Measurements from ENCODE around the gene PIAS1.
"Not testable (repeated sequence)": the region's sequence is repeated elsewhere in the genome, so short reads cannot be mapped to it uniquely, and the experiment has no call there.

Gene PIAS1

DNA sequence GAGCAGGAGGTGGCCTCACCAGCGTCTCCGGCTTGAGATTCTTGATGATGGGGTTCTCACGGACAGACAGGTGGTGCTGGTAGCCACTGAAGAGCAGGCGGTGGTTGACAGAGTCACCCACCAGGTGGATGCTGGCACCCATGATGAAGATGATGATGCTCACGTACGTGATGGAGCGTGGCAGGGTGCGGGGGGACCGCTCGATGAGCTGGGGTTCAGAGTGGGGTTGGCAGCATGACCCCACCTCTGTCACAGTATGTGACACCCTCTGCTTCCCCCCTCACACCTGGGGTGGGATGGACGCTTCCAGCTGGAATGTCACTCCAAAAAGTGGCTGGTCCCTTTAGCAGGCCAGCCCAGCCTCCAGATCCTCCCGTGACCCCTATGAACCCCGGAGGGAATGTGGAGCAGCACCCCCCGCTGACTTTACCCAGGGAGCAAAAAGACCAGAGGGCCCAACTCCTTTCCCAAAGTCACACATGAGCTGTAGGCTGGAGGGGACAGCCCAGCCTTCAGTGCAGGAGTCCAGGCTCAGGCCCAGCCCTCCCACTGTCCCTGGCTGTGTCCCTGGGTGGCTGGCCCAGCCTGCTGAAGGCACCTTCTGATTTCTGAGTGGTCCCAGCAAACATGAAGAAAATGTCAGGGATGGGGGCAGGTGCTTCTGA is 157.7 kb downstream of the PIAS1 start:
- peaks cover 29% of the 10 kb centered on the region for H4K20me1 ChIP-seq (ENCODE audit: insufficient read depth, low read length)
- no peak overlapping the region for H2AFZ ChIP-seq (ENCODE audit: low read length)

DNA sequence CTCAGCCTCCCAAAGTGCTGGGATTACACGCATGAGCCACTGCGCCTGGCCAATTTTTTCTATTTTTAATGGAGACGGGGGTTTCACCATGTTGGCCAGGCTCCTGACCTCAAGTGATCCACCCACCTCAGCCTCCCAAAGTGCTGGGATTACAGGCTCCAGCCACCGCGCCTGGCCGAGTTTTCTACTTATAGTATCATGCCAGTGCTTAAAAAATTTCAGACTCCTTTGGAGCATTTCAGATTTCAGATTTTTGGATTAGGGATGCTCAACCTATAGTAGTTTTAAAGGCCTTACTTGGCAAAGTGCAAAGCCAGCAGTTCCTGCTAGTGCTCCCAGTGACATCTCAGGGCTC is 159.4 kb downstream of the PIAS1 start:
- H3K9ac ChIP-seq (ENCODE audit: low read length); H3K27ac ChIP-seq (ENCODE audit: low read length); H3K4me3 ChIP-seq (ENCODE audit: low read length); H3K9me3 ChIP-seq (replicated peaks; ENCODE audit: insufficient read depth, low read length); H3K9me2 ChIP-seq (replicated peaks; ENCODE audit: insufficient read depth, low read length); H2AFZ ChIP-seq (ENCODE audit: low read length); H3K27me3 ChIP-seq (replicated peaks; ENCODE audit: insufficient read depth, low read length); DNase-seq; H3F3A ChIP-seq (ENCODE audit: insufficient read depth, low read length); H3K4me2 ChIP-seq (ENCODE audit: low read depth, low read length): not testable (repeated sequence)
- Histone ChIP-seq H3K79me2 (ENCODE audit: low read length) (peaks cover 100% of the 10 kb centered on the region), H3K36me3 (replicated peaks; ENCODE audit: insufficient read depth, low read length) (peaks cover 24% of the 10 kb centered on the region), H3K4me1 (ENCODE audit: low read length) (peaks cover 28% of the 10 kb centered on the region), H4K20me1 (ENCODE audit: insufficient read depth, low read length) (peaks cover 43% of the 10 kb centered on the region)

More for the DNA sequence above, 157.7 kb downstream of the PIAS1 start:
- Histone ChIP-seq H3K36me3 (replicated peaks; ENCODE audit: insufficient read depth, low read length) (peaks cover 27% of the 10 kb centered on the region), H3K4me1 (ENCODE audit: low read length) (peaks cover 35% of the 10 kb centered on the region), H3F3A (ENCODE audit: insufficient read depth, low read length) (no peaks in the 10 kb centered on the region; the same call in 1 of the 2 replicates), H3K79me2 (ENCODE audit: low read length) (peaks cover 99% of the 10 kb centered on the region), H3K4me2 (ENCODE audit: low read depth, low read length) (no peak overlapping the region), H3K27ac (ENCODE audit: low read length) (no peak overlapping the region), H3K9ac (ENCODE audit: low read length) (no peak overlapping the region), H3K4me3 (ENCODE audit: low read length) (no peak overlapping the region), H3K27me3 (replicated peaks; ENCODE audit: insufficient read depth, low read length) (no peaks in the 10 kb centered on the region), H3K9me2 (replicated peaks; ENCODE audit: insufficient read depth, low read length) (no peaks in the 10 kb centered on the region), H3K9me3 (replicated peaks; ENCODE audit: insufficient read depth, low read length) (no peaks in the 10 kb centered on the region)
- no peak for TF ChIP-seq EZH2 (optimal IDR thresholded peaks at IDR 0.05; ENCODE audit: low read depth, low read length)
- no peak for DNase-seq

DNA sequence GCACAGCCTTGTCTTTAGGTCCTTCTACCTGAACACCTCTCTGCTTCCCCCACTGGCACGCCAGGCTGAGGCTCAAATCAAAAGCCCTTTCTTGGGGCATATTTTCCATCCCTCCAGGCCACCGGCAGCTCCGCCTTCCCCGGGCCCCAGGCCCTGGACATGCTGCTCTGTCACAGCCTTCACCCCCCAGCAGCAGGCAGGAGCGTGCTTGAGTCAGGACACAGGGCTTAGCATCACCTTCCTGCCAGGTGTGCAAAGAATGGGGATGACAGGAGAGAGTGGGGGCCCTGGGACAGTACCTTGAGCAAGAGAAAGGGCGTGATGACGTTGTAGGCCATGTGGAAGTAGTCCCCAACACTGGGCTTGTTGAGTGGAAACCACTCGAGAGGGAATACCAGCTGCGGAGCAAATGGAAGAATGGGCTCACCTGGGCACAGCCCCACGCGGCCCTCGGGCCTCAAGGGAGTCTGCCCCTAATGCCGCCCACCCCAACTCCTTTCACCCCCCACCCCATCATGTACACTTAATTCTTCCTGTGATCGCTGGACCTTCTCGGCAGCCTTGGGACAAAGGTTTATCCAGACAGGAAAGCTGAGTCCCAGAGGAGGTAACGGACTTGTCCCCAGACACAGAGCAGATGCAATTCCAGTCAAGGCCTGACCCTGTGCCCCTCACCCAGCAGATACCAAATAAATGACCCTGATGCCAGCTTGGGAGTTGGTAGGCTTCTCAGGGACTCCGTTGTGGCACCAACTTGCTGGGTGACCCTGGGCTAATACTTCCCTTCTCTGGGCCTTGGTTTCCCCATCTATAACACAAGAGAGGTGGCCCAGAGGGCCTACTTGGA is 160.1 kb downstream of the PIAS1 start:
- peaks cover 100% of the 10 kb centered on the region for H3K79me2 ChIP-seq (ENCODE audit: low read length)
- H3K4me1 ChIP-seq (ENCODE audit: low read length): peaks cover 21% of the 10 kb centered on the region
- H2AFZ ChIP-seq (ENCODE audit: low read length): no peak overlapping the region
- H3K36me3 ChIP-seq (replicated peaks; ENCODE audit: insufficient read depth, low read length): peaks cover 23% of the 10 kb centered on the region
- DNase-seq: no peak
- H3K27ac ChIP-seq (ENCODE audit: low read length): no peak overlapping the region
- no peak overlapping the region for H3K4me3 ChIP-seq (ENCODE audit: low read length)
- H3K4me2 ChIP-seq (ENCODE audit: low read depth, low read length): no peak overlapping the region
- no peaks in the 10 kb centered on the region; the same call in 1 of the 2 replicates for H3F3A ChIP-seq (ENCODE audit: insufficient read depth, low read length)
- H3K27me3 ChIP-seq (replicated peaks; ENCODE audit: insufficient read depth, low read length): no peaks in the 10 kb centered on the region
- TF ChIP-seq EZH2phosphoT487 (IDR thresholded peaks at IDR 0.05; ENCODE audit: low read length) (no peak), EZH2 (optimal IDR thresholded peaks at IDR 0.05; ENCODE audit: low read depth, low read length) (no peak)
- TF ChIP-seq, protein P1, sequence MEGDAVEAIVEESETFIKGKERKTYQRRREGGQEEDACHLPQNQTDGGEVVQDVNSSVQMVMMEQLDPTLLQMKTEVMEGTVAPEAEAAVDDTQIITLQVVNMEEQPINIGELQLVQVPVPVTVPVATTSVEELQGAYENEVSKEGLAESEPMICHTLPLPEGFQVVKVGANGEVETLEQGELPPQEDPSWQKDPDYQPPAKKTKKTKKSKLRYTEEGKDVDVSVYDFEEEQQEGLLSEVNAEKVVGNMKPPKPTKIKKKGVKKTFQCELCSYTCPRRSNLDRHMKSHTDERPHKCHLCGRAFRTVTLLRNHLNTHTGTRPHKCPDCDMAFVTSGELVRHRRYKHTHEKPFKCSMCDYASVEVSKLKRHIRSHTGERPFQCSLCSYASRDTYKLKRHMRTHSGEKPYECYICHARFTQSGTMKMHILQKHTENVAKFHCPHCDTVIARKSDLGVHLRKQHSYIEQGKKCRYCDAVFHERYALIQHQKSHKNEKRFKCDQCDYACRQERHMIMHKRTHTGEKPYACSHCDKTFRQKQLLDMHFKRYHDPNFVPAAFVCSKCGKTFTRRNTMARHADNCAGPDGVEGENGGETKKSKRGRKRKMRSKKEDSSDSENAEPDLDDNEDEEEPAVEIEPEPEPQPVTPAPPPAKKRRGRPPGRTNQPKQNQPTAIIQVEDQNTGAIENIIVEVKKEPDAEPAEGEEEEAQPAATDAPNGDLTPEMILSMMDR (IDR thresholded peaks at IDR 0.05; ENCODE audit: low read length): no peak
- H3K9me3 ChIP-seq (replicated peaks; ENCODE audit: insufficient read depth, low read length): no peaks in the 10 kb centered on the region
- H4K20me1 ChIP-seq (ENCODE audit: insufficient read depth, low read length): peaks cover 49% of the 10 kb centered on the region
- no peak overlapping the region for H3K9ac ChIP-seq (ENCODE audit: low read length)
- H3K9me2 ChIP-seq (replicated peaks; ENCODE audit: insufficient read depth, low read length): no peaks in the 10 kb centered on the region

DNA sequence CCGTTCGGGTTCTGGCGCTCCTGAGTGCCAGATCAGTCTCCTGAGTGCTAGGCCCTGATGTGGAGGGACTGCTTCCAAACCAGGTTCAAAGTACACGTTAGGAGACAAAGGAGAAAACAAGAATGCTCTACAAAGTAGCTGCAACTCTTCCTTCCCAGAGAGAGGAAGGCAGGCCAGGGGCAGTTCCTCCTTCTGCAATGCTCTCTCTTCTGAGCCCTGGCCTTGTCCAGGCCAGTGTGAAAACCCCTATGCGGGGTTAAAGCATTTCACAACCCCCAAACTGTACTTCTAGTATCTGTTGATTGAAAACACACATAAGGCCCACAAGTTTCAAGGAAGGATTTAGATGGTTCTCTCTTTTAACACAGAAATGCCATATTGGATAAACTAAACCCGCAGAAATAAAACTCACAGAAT is 160.7 kb downstream of the PIAS1 start:
- Histone ChIP-seq H3K36me3 (replicated peaks; ENCODE audit: insufficient read depth, low read length) (peaks cover 23% of the 10 kb centered on the region), H3K9me2 (replicated peaks; ENCODE audit: insufficient read depth, low read length) (no peaks in the 10 kb centered on the region), H3K79me2 (ENCODE audit: low read length) (peaks cover 100% of the 10 kb centered on the region), H3F3A (ENCODE audit: insufficient read depth, low read length) (no peaks in the 10 kb centered on the region; the same call in 1 of the 2 replicates), H3K9ac (ENCODE audit: low read length) (no peak overlapping the region), H3K27ac (ENCODE audit: low read length) (no peak overlapping the region), H4K20me1 (ENCODE audit: insufficient read depth, low read length) (peaks cover 55% of the 10 kb centered on the region), H3K4me1 (ENCODE audit: low read length) (peaks cover 16% of the 10 kb centered on the region), H3K27me3 (replicated peaks; ENCODE audit: insufficient read depth, low read length) (no peaks in the 10 kb centered on the region), H3K9me3 (replicated peaks; ENCODE audit: insufficient read depth, low read length) (no peaks in the 10 kb centered on the region), H3K4me3 (ENCODE audit: low read length) (no peak overlapping the region), H3K4me2 (ENCODE audit: low read depth, low read length) (no peak overlapping the region), H2AFZ (ENCODE audit: low read length) (no peak overlapping the region)
- TF ChIP-seq, protein P1 (IDR thresholded peaks at IDR 0.05; ENCODE audit: low read length): no peak
- DNase-seq: no peak
